H9 (cell line): ENCODE measurements around the gene SLC35G6. TPM values are rescaled to one million over a fixed set of nuclear protein-coding genes. Genes with fewer than 3 reads are reported as not detected.

ENCODE experiments used
- DNase-seq: peaks from one replicate; pipeline ENCODE4 v3.0.0-alpha.2; 2017
- H2AFZ ChIP-seq: one replicate; pipeline ENCODE4 v1.6.1; 2013; ENCODE audit warnings: mild to moderate bottlenecking, low read length, control low read depth, moderate library complexity
- H2AK5ac ChIP-seq: 2 replicates; pipeline ENCODE4 v1.6.1; 2013; ENCODE audit warnings: low read length, control low read depth, mixed read lengths; ENCODE audit not compliant: insufficient read length
- H2BK120ac ChIP-seq: one replicate; pipeline ENCODE4 v1.6.1; 2013; ENCODE audit warnings: low read depth, mild to moderate bottlenecking, low read length, control low read depth, inconsistent platforms; ENCODE audit not compliant: poor library complexity, severe bottlenecking
- H2BK12ac ChIP-seq: 2 replicates; pipeline ENCODE4 v1.6.1; 2013; ENCODE audit warnings: low read length, control low read depth, mixed read lengths, low read depth; ENCODE audit not compliant: insufficient read length
- H2BK15ac ChIP-seq: 2 replicates; pipeline ENCODE4 v1.6.1; 2013; ENCODE audit warnings: low read depth, low read length, control low read depth
- H2BK20ac ChIP-seq: one replicate; pipeline ENCODE4 v1.6.1; 2013; ENCODE audit warnings: low read depth, mild to moderate bottlenecking, low read length, control low read depth, inconsistent platforms; ENCODE audit not compliant: poor library complexity, severe bottlenecking
- H2BK5ac ChIP-seq: 2 replicates; pipeline ENCODE4 v1.6.1; 2013; ENCODE audit warnings: low read length, control low read depth, mixed read lengths; ENCODE audit not compliant: insufficient read length
- H3K14ac ChIP-seq: 2 replicates; pipeline ENCODE4 v1.6.1; 2013; ENCODE audit warnings: low read length, control low read depth; ENCODE audit not compliant: insufficient read depth
- H3K18ac ChIP-seq: 2 replicates; pipeline ENCODE4 v1.6.1; 2013; ENCODE audit warnings: low read depth, mild to moderate bottlenecking, mixed read lengths, low read length, control low read depth; ENCODE audit not compliant: insufficient read length
- H3K23ac ChIP-seq: 2 replicates; pipeline ENCODE4 v1.6.1; 2013; ENCODE audit warnings: low read length, control low read depth, mixed read lengths, low read depth; ENCODE audit not compliant: insufficient read length
- H3K23me2 ChIP-seq: 2 replicates; pipeline ENCODE4 v1.6.1; 2013; ENCODE audit warnings: low read depth, mild to moderate bottlenecking, mixed read lengths, low read length, control low read depth; ENCODE audit not compliant: insufficient read length, poor library complexity, severe bottlenecking
- H3K27ac ChIP-seq: 2 replicates; pipeline ENCODE4 v1.5.1; 2013; ENCODE audit warnings: low read length, control low read depth, mixed read lengths, low read depth; ENCODE audit not compliant: insufficient read length
- H3K27me3 ChIP-seq: 2 replicates; pipeline ENCODE4 v1.6.1; 2013; ENCODE audit warnings: low read length, control low read depth, inconsistent platforms; ENCODE audit not compliant: insufficient read depth
- H3K4ac ChIP-seq: 2 replicates; pipeline ENCODE4 v1.6.1; 2013; ENCODE audit warnings: low read depth, mild to moderate bottlenecking, control low read depth, inconsistent platforms, low read length, moderate library complexity
- H3K4me1 ChIP-seq: 2 replicates; pipeline ENCODE4 v1.6.1; 2013; ENCODE audit warnings: low read length, control low read depth, inconsistent platforms; ENCODE audit not compliant: insufficient read depth
- H3K4me2 ChIP-seq: 2 replicates; pipeline ENCODE4 v1.6.1; 2013; ENCODE audit warnings: low read length, control low read depth, mixed read lengths; ENCODE audit not compliant: insufficient read length, insufficient read depth
- H3K56ac ChIP-seq: 2 replicates; pipeline ENCODE4 v1.6.1; 2013; ENCODE audit warnings: low read depth, mild to moderate bottlenecking, mixed read lengths, low read length, control low read depth; ENCODE audit not compliant: insufficient read length
- H3K79me1 ChIP-seq: 2 replicates; pipeline ENCODE4 v1.6.1; 2013; ENCODE audit warnings: low read depth, mild to moderate bottlenecking, moderate library complexity, low read length, control low read depth, inconsistent platforms; ENCODE audit not compliant: insufficient read depth, poor library complexity, severe bottlenecking
- H3K79me2 ChIP-seq: 2 replicates; pipeline ENCODE4 v1.6.1; 2013; ENCODE audit warnings: low read length, control low read depth, inconsistent platforms; ENCODE audit not compliant: insufficient read depth
- H3K9ac ChIP-seq: 2 replicates; pipeline ENCODE4 v1.6.1; 2013; ENCODE audit warnings: low read length, control low read depth, mixed read lengths; ENCODE audit not compliant: insufficient read length; ENCODE audit errors: extremely low read depth
- H3K9me3 ChIP-seq: one replicate; pipeline ENCODE4 v1.6.1; 2013; ENCODE audit warnings: low read depth, low read length, inconsistent platforms; ENCODE audit not compliant: control insufficient read depth
- H3T11ph ChIP-seq: one replicate; pipeline ENCODE4 v1.6.1; 2013; ENCODE audit warnings: mild to moderate bottlenecking, low read length, control low read depth, inconsistent platforms
- H4K20me1 ChIP-seq: one replicate; pipeline ENCODE4 v1.6.1; 2013; ENCODE audit not compliant: control insufficient read depth, insufficient read length, insufficient read depth
- H4K5ac ChIP-seq: 2 replicates; pipeline ENCODE4 v1.6.1; 2013; ENCODE audit warnings: low read depth, mild to moderate bottlenecking, mixed read lengths, low read length, control low read depth; ENCODE audit not compliant: insufficient read length
- H4K8ac ChIP-seq: replicated peaks from 2 replicates; pipeline ENCODE4 v1.6.1; 2013; ENCODE audit warnings: low read length, control low read depth, mixed read lengths, low read depth; ENCODE audit not compliant: insufficient read length
- H4K91ac ChIP-seq: 2 replicates; pipeline ENCODE4 v1.6.1; 2013; ENCODE audit warnings: low read depth, mild to moderate bottlenecking, moderate library complexity, mixed read lengths, low read length, control low read depth; ENCODE audit not compliant: insufficient read length
- H3K27ac Mint-ChIP-seq, 3 experiments: 2 replicates in 2 of 3; 3 replicates in 1 of 3; pipeline ENCODE4 v1.8.0; 2020 to 2021; ENCODE audit warnings: mixed read lengths in 3 of 3, mild to moderate bottlenecking in 1 of 3, moderate library complexity in 1 of 3
- H3K27me3 Mint-ChIP-seq: 2 replicates; pipeline ENCODE4 v1.8.0; 2021; ENCODE audit warnings: low read depth, mild to moderate bottlenecking, moderate library complexity, mixed read lengths
- H3K36me3 Mint-ChIP-seq, 3 experiments: 2 replicates in 2 of 3; 3 replicates in 1 of 3; pipeline ENCODE4 v1.8.0; 2020 to 2021; ENCODE audit warnings: low read depth in 3 of 3, mixed read lengths in 3 of 3; ENCODE audit not compliant: insufficient read depth in 1 of 3
- H3K4me1 Mint-ChIP-seq, 2 experiments: 2 replicates each; pipeline ENCODE4 v1.8.0; 2020; ENCODE audit warnings: mixed read lengths in 2 of 2
- H3K4me3 Mint-ChIP-seq, 2 experiments: 2 replicates in 1 of 2; 3 replicates in 1 of 2; pipeline ENCODE4 v1.8.0; 2020 to 2021; ENCODE audit warnings: mild to moderate bottlenecking in 2 of 2, mixed read lengths in 2 of 2, moderate library complexity in 1 of 2
- H3K9me3 Mint-ChIP-seq, 2 experiments: 2 replicates in 1 of 2; 3 replicates in 1 of 2; pipeline ENCODE4 v1.8.0; 2020; ENCODE audit warnings: mild to moderate bottlenecking in 2 of 2, mixed read lengths in 2 of 2, moderate library complexity in 1 of 2
- CTCF ChIP-seq: fragments of 200-600 bp; sonication (generic); conservative IDR thresholded peaks from 3 replicates; pipeline ENCODE4 v1.8.0; 2021; ENCODE audit warnings: antibody characterized with exemption, mild to moderate bottlenecking
- WGBS: extraction: QIAGEN DNeasy Blood & Tissue Kit; methylation state at CpG from one replicate; pipeline ENCODE4 v1.1.7; 2013; ENCODE audit warnings: missing lambda C conversion rate, low lambda C conversion rate, mixed read lengths; ENCODE audit not compliant: insufficient read length; ENCODE audit errors: extremely low coverage; 5-methylcytosine and 5-hydroxymethylcytosine counted together
- total RNA-seq: library from RNA; stranded (reverse); gene quantifications from 2 replicates; pipeline ENCODE4 v1.2.1, GENCODE V29; 2021

The SLC35G6 gene
- total RNA-seq, 1 experiment from 2014 or later = not detected

- Histone ChIP-seq H3K79me1 (peaks cover 6% of the 10 kb centered on the region), H4K20me1 (no peaks in the 10 kb centered on the region), H3K18ac (no peak overlapping the region), H2BK120ac (no peak overlapping the region), H3K4me2 (peak overlapping the region; percentile 81), H2BK5ac (no peak overlapping the region), H3K9me3 (no peaks in the 10 kb centered on the region), H3K23me2 (peaks cover 14% of the 10 kb centered on the region), H2BK12ac (no peak overlapping the region), H3K4me1 (no peaks in the 10 kb centered on the region; the same call in 1 of the 2 replicates), H2AK5ac (no peak overlapping the region), H3K27ac (no peak overlapping the region), H4K8ac (no peak overlapping the region), H4K91ac (no peak overlapping the region), H3T11ph (no peak overlapping the region), H4K5ac (no peak overlapping the region), H3K14ac (0 out of 2 replicates have a peak overlapping the region, but pooled peaks have one; percentile 49), H3K9ac (peak overlapping the region; percentile 72), H2AFZ (no peak overlapping the region), H3K23ac (no peak overlapping the region), H2BK15ac (no peak overlapping the region), H3K27me3 (no peaks in the 10 kb centered on the region), H3K56ac (no peak overlapping the region), H2BK20ac (no peak overlapping the region), H3K4ac (no peak overlapping the region), H3K79me2 (peaks cover 33% of the 10 kb centered on the region)
- TF ChIP-seq CTCF = no peak
- Mint-ChIP-seq H3K27me3 (no peaks in the 10 kb centered on the region), H3K27ac (peak overlapping the region; percentile 69 to 96 (median 92)), H3K4me3 (peak overlapping the region; percentile 91 to 96), H3K9me3 (no peaks in the 10 kb centered on the region), H3K4me1 (peaks cover 47 to 63% of the 10 kb centered on the region in 2 experiments), H3K36me3 (peaks cover 11 to 30% (median 22%) of the 10 kb centered on the region in 3 experiments; a peak in 6 of 7 replicates)
- DNase-seq = no peak
- WGBS = no CpG with 5 or more reads among the region's 19 CpGs
Measured at GRCh38 chr17:7484919-7485377, 3.7 kb downstream of the SLC35G6 start.
